SW480 (cell line): ENCODE data around the gene STK11IP.
A peak's percentile ranks its signal among the peaks of the same experiment; 100 is the strongest.

Experiments used
- DNase-seq: peaks from one replicate; pipeline ENCODE4 v3.0.0-alpha.2; 2016; ENCODE audit warnings: low spot score

Gene STK11IP

DNA sequence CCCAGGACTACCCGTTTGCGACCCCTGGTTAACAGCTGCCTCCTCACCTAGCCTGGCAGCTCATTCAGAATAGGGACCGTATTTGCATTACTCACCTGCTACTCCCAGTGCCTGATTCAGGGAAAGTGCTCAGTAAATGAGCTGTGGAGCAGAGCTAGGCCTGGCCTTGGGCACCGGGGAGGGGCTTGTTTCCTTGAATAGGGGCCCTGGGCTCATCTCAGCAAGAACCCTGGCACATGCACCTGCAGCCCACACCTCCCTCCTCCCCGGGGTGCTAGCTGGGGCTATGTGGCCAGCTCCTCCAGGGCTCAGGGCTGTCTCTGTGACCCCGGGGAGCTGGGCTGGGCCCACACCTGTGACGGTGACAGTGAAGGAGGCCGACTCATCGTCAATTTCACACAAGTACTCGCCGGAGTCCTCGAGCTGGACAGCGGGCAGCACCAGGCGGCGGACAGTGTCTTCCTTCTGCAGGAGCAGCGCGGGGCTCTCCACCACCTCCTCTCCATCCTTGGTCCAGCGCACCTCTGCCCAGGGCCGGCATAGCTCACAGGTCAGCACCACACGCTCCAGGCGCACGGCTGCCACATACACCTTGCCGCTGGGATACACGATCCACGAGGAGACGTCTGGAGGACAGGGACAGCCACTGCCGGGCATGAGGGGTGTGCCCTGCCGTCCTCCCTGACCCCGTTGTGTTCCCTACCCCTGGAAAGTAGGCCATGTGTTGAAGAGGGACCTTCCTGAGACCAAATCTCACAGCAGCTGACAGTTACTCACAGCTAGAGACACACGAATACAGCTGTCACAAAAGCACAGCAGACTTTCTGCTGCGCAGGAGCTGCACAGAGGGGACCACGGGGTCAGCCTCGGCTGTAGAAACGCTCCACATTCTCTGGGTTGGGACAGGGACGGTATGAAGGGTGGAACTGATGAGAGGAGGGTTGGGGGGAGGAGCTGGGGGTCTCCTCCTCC is 35.3 kb upstream of the STK11IP start:
- no peak for DNase-seq

DNA sequence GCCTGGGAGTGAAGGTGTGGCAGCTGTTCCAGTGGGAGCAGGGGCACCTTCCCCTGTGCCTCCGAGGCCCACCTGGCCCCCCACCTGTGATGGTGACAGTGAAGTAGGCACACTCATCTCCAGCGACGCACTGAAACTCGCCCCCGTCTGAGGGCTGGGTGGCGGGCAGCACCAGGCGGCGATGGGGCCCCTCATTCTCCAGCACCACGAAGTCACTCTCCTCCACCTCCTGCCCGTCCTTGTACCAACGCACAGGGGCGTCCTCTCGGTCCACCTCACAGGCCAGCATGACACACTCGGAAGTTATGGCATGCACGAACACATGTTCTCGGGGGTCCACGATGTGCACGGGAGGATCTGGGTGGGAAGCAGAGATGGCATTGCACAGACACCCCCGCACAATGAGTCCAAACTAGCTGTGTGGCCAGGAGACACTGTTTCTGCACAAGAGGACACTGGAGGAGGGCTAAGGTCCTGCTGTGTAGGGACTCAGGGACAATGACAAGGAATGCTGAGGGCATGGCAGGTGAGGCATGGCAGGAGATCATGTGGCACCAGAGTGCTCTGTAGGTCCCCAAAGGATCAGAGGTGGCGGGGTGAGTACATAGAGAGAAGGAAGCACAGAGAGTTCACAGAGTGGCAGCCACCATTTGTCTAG is 34.3 kb upstream of the STK11IP start:
- DNase-seq = no peak

DNA sequence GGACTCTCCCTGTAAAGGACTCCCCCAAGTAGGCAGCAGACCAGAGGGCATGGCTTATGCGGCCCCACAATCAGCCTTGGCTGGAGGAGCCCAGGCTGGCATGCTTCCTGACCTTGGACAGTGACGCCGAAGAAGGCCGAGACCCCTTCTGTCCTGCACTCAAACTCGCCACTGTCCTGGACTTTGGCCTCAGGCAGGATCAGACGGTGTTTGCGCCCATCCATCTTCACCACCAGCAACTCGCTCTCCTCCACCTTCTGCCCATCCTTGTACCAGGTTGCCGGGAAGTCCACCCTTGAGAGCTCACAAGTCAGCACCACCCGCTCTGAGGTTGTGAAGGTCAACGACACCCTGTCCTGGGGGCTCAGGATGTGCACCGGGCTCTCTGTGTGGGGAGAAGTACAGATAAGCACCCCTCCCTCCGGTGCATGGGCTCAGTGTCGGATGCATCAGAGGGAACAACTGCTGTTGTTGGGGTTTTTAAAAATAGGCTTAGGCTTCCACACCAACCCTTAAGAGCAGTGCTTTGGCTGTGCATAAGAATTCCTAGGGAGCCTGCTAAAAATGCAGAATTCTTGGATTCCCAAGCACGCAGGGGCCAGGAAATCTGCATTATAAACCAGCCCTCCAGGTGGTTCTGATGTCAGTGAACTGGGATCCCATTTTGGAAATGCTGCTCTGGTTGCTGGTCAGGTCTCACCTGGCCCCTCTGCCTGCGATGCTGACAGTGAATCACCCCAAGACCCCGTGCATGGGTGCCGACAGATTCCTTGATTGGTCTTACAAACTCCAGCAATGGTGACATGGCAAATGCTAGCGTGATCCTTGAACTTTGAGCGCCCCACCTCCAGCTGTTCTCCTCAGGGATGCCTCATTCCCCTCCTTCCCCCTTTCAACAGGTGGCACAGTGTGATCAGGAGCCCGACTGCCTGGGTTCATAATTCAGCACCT is 32.3 kb upstream of the STK11IP start:
- no peak for DNase-seq

DNA sequence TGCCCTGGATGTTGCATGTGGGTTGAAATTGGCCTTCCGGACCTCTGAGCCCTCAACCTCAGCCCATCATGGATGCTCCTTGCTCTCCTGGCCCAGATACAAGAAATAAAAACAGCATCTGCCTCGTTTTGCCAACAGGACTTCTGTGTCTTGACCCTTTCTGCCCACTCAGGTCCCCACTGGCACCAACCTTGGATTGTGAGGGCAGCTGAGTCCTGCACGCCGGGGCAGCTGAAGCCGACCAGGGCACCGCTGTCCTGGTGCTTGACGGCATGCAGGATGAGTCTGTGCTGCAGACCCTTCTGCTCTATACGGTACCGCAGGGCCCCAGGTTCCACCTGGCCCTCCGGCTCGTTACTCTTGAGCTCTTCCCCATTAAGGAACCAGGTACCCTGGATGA is 31.0 kb upstream of the STK11IP start:
- DNase-seq = no peak

DNA sequence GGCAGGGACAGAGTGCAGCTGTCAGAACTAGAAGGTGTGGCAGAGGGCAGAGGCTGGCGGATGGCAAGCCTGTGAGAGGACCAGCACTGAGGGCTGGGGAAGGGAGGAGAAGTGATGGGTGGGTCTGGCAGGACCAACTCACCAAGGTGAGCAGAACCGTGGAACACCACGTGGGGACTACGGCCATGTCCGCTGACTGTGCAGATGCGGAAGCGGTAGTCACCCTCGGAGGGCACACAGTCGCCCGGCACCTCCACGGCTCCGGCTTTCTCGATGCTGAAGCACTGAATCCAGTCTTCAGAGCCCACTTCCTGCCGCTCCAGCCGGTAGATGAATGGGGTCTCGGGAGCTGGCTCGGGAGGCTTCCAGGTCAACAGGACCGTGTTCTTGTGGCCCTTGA is 30.5 kb upstream of the STK11IP start:
- no peak for DNase-seq

DNA sequence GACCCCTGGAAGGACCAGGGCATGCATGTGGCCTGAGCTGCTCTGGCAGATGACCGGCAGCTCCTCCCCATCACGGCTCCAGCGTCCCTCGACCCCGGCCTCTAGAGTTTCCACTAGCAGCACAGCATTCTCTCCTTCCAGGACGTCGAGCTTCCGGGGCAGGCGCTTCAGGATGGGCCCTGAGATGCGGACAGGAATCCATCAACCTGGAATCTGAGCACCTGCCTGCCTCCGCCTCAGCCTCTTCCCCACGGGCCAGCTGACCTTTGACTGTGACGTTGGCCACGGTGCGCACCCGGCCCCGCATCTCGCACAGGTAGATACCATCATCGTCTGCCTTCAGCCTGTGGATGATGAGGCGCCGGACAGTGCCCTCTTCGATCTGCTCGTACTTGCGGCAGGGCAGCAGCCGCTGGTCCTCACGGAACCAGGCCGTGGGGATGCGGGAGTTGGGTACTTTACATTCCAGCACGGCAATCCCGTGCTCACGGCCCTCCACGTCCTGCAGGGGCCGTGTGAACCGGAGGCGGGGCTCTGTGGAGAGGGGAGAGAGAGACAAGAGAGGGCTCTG is 29.8 kb upstream of the STK11IP start:
- DNase-seq = no peak

DNA sequence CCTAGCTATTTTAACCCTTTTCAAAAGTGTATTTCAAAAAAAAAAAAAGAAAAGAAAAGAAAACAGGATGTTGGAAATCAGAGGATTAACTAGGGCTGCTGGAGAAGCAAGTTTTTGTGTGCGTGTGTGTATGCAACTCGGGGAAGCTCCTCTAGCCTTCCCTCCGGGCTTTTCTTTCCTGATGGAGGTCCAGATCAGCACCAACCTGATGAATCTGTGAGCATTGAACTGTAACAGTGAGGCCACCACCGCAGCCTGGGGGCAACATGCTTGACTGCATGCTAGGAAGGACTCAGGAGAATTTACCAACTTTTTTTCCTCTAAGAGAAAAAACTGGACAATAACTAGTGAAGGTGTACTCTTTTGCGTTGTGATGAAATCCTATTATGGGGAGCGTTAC is 28.6 kb upstream of the STK11IP start:
- no peak for DNase-seq

DNA sequence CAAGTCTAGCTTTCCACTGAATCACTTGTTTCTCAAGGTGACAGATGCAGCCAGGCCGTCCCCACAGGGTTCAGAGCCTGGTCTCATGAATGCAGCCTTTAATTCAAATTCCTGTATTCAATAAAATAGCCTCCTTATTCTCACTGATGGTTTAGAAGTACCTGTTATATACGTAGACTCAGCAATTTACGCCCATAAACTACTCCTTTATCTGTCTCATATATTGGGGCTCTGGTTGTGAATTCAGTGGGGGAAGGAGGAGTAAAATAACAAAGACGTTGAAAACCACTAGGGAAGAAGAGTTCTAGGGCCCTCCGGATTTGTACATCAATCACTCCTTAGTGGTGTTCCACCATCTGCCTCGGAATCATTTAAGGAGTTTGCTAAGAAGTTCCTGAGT is 28.0 kb upstream of the STK11IP start:
- DNase-seq = no peak

DNA sequence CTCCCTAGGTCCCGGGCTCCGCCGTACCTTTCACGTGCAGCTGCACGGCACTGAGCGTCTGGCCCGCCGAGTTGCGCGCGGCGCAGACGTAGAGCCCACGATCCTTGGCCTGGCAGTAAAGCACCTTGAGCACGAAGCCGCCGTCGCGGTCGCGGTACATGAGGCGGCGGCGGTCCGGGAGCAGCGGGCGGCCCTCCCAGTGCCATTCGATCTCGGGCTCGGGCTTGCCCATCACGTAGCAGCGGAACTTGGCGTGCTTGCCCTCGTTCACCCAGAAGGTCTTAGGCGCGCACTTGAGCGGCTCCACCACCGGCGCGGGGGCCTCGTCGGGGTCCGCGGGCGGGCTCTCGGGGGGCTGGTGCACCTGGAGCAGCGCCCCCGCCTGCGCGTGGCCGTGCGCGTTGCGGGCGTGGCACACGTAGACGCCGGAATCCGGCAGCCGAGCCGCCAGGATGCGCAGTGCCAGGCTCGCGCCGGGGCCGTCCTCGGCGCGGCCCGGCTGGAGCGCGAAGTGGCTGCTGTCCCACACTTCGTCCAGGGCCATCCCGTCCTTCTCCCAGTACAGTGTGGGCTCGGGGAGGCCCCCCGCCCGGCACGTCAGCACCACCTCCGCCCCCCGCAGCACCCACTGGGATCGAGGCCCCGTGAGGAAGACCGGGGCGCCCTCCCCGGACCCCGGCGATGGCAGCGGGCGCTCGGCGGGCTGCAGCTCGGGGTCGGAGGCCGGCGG is 27.3 kb upstream of the STK11IP start:
- DNase-seq = peak; percentile 24

DNA sequence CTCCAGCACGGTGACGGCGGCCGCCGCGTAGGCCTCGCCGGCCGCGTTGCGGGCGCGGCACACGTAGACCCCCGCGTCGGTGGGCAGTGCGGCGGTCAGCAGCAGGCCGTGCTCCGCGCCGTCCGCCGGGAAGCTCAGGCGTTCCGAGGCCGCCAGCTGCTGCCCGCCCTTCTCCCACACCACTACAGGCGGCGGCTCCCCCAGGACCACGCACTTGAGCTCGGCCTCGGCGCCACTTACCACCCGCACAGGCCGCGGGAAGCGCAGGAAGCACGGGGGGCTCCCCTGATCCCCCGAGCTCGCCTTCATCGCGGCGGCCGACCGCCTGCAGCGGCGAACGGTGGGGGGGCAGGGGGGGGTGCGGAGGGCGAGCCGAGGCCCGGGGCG is 26.7 kb upstream of the STK11IP start:
- DNase-seq = no peak

DNA sequence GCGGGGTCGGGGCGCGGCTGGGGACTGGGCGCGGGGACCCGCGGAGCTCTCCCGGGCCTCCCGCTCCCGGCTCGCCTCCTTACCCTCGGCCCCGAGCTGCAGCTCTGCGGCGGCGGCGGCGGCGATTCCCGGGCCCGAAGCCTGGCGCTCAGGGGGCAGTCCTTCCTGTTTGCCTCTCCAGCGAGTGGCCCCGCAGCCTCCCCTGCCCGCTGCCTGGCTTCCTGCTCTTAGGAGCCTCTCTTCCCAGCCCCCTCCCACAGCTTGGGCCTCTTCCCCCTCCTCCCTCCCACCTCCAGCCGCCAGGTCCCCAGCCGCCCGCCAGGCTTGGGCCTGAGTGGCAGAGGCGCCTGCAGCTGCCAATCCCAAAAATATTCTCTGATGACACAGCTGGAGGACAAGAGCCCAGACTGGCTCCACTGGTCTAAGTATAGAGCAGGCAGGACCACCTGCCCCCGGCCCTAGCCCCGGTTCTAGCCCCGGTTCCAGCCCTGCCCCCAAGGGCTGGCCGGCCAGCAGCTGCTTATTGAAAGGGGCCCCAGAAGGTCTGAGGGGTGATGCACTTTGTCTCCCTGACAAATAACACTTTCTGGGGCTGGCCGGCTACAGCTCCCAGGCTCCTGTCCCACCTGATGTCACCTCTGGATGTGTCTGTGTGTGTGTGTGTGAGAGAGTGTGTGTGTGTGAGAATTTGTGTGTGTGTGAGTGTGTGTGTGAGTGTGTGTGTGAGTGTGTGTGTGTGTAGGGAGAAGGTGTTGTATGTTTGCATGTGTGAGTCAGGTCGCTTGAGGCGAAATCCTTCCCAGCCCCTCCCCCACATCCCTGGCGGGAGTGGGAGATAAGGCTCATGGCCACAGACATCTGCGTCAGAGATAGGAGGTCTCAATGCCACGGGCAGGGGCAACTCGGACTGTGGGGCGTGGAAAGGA is 26.1 kb upstream of the STK11IP start, which contains the start of gene OBSL1:
Gene OBSL1, minus strand, starts transcription at position 229 of the 926 bp plus-strand sequence. CDS start 307 bp downstream, outside the sequence.
- DNase-seq = peak; percentile 75

DNA sequence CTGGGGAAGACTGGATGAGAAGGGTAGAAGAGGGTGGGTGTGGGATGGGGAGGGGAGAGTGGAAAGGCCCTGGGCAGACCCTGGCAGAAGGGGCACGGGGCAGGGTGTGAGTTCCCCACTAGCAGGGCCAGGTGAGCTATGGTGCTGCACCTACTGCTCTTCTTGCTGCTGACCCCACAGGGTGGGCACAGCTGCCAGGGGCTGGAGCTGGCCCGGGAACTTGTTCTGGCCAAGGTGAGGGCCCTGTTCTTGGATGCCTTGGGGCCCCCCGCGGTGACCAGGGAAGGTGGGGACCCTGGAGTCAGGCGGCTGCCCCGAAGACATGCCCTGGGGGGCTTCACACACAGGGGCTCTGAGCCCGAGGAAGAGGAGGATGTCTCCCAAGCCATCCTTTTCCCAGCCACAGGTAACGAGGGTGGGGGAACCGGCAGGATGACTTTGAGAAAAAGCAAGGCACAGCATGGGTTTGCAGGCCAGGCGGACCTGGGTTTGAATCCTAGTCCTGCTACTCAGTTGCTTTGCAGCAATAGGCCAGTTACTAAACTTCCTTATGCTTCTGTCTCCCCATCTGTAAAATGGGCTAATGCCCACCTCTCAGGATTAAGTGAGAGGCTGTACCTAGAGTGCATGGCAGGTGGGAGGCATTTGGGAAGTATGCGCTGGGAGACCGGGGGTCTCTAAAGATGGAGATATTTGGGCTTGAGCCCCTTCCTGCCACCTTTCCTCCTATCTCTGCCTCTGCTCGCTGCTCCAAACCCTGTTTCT is 25.2 kb upstream of the STK11IP start, which contains the start of gene INHA:
Gene INHA, plus strand, starts transcription at position 74 of the 765 bp plus-strand sequence. Its CDS starts 65 bp downstream, at position 139.
- no peak for DNase-seq

DNA sequence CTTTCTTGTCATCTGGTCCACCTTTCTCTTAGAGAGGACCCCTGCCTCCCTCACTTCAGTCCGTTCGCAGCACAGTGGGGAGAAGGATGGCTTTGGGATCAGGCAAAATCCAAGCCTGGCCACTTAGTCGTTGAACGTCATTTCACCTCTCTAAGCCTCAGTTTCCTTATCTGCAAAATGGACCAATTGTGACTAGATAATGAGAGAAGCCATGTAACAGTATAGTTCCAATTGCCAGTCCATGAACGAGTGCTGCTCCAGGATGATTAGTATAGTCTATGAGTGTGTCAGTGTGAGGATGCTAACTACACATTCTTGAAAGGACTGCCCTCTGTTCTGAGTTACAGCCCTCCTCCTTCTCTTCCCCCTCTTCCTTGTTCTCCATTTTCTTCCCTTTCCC is 24.5 kb upstream of the STK11IP start:
- DNase-seq = no peak

DNA sequence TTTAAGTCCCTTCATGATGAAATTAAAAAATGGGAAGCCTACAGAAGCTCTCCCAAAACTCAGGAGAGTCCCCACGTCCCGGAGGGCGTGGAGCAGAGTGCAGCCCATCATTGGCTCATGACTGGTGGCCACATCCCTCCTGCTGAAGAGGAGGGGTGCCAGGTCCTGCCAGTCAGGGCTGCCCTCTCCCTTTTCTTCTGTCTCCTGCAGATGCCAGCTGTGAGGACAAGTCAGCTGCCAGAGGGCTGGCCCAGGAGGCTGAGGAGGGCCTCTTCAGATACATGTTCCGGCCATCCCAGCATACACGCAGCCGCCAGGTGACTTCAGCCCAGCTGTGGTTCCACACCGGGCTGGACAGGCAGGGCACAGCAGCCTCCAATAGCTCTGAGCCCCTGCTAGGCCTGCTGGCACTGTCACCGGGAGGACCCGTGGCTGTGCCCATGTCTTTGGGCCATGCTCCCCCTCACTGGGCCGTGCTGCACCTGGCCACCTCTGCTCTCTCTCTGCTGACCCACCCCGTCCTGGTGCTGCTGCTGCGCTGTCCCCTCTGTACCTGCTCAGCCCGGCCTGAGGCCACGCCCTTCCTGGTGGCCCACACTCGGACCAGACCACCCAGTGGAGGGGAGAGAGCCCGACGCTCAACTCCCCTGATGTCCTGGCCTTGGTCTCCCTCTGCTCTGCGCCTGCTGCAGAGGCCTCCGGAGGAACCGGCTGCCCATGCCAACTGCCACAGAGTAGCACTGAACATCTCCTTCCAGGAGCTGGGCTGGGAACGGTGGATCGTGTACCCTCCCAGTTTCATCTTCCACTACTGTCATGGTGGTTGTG is 23.0 kb upstream of the STK11IP start:
- DNase-seq = no peak

DNA sequence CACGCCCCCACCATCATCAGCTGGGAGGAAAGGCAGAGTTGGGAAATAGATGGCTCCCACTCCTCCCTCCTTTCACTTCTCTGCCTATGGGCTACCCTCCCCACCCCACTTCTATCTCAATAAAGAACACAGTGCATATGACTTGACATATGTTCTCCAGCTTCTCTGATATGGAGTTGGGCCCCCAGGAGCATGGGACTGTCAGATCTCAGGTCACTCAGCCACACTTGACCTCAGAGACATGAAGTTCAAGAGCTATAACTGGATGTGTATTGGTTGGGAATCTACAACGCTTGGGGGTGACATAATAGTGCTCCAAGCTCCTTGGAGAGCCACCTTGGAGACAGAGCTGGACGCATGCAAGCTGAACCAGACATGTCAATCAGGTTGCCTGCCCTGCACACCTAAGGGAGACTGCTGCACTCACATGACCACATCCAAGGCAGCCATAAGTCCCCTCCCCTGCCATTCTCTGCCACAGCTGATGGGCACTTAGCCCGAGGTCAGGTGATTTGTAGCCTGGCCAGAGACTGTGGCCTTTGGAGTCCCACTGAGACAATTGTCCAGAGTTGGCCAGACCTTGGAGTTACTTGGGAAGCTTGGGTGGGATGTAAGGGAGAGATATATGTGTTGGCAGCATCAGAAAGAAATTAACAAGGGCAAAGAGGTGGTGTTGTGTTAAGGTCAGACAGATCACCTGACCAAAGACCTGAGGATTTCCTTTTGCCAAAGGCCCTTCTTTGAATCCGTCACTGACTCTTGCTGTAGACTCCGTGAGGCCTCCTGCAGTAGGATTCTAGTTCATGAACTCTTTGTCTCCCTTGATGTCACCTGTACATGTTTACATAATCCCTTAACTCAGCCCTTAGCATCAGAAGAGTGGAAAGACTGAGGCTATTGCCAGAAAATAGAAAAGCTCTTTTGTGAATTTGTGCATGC is 21.8 kb upstream of the STK11IP start:
- DNase-seq = no peak

DNA sequence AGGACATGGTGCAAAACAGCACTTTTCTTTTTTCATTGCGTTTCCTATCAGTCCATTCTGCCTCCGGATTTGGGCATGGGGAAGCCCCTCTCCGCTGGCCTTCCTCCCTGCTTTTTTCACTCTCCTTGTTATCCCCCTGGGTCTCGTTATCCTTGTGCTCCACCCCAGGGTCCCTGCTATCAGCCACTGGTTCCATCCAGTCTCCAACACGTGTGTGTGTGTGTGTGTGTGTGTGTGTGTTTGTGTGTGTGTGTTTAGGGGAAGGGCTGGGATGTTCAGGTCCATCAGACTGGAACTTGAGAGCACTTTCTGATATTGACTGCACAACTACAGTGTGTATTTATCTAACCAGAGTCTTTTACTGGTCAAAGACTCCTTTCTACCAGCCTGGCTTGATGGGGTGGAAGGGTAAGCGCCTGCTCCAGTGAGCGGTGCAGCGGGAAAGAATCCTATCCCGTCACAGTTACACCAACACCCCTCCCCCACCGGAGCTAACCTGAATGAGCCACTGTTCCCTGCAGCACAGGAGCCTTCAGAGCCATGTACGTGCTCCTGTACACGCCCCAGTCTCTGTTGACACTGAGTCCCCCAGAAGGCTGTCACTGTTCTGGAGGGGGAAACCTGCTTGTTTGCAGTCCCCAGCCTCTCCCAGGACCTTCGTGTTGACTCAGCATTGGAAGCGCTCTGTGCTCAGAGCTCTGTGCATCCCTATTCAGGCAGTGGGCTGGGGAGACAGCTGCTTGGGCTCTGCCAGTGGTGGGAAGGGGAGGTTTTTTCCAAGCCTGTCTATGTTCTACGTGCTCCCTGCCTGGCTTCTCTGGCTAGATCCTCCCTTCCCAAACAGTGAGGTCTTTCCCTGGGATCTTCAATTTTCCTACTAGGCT is 20.9 kb upstream of the STK11IP start:
- DNase-seq = peak; percentile 81
